NCI-H1105 treated with DMSO at 0.1 percent for 48 hours (cell line): Measurements from ENCODE around the gene MANF.

Experiments used
- DNase-seq: peaks from one replicate; lab custom pipeline; 2025; lab: John Stamatoyannopoulos, UW

Gene MANF

GRCh38 chr3:51390246-51391074, 5.4 kb downstream of the MANF start:
- DNase-seq = no peak

- peak; percentile 86 for DNase-seq
Measured at GRCh38 chr3:51391075-51391565, 6.0 kb downstream of the MANF start, which contains the start of gene RBM15B. Gene RBM15B (plus strand): TSS chr3:51391285. CDS start chr3:51391400, 115 bp downstream.

DNA sequence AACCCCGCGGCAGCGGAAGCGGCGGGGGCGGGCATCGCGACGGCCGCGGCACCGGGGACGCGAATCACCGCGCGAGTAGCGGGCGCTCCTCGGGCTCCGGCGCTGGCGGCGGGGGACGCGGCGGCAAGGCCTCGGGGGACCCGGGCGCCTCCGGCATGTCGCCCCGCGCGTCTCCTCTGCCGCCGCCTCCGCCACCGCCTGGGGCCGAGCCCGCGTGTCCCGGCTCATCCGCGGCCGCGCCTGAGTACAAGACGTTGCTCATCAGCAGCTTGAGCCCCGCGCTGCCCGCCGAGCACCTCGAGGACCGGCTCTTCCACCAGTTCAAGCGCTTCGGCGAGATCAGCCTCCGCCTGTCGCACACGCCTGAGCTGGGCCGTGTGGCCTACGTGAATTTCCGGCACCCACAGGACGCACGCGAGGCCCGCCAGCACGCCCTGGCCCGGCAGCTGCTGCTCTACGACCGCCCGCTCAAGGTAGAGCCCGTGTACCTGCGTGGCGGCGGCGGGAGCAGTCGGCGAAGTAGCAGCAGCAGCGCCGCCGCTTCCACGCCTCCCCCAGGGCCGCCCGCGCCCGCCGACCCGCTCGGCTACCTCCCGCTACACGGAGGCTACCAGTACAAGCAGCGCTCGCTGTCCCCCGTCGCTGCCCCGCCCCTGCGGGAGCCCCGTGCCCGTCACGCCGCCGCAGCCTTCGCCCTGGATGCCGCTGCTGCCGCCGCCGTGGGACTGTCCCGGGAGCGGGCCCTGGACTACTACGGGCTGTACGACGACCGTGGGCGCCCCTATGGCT, 6.7 kb downstream of the MANF start:
- no peak for DNase-seq

DNA sequence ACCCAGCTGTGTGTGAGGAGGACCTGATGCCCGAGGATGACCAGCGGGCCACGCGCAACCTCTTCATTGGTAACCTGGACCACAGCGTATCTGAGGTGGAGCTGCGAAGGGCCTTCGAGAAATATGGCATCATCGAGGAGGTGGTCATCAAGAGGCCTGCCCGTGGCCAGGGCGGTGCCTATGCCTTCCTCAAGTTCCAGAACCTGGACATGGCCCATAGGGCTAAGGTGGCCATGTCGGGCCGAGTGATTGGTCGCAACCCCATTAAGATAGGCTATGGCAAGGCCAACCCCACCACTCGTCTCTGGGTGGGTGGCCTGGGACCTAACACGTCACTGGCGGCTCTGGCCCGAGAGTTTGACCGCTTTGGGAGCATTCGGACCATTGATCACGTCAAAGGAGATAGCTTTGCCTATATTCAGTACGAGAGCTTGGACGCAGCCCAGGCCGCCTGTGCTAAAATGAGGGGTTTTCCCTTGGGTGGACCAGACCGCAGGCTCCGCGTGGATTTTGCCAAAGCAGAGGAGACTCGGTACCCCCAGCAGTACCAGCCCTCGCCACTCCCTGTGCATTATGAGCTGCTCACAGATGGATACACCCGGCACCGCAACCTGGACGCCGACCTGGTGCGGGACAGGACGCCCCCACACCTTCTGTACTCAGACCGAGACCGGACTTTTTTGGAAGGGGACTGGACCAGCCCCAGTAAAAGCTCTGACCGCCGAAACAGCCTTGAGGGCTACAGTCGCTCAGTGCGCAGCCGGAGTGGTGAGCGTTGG, 7.5 kb downstream of the MANF start:
- DNase-seq = no peak

GRCh38 chr3:51393134-51393495, 8.0 kb downstream of the MANF start:
- DNase-seq = no peak

- no peak for DNase-seq
Measured at GRCh38 chr3:51393564-51393963, 8.5 kb downstream of the MANF start.

DNA sequence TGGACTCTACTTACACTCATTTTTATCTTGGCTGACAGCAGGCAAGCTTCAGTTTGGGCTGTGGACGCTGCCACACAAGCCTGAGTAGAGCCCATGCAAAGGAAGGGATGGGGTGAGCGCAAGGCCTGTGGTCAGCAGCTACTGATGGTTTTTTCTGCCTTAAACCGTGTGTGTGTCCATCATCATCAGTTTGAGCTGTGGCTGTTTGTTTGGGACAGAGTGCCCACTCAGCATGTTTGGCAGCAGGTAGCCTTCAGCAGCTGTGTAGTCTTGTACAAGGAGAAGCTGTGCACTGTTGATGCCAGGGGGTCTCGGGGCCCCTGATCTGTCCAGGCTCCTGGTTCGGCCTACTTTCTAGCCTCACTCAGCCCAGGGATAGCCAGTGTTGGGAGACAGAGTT, 9.4 kb downstream of the MANF start:
- DNase-seq = no peak

DNA sequence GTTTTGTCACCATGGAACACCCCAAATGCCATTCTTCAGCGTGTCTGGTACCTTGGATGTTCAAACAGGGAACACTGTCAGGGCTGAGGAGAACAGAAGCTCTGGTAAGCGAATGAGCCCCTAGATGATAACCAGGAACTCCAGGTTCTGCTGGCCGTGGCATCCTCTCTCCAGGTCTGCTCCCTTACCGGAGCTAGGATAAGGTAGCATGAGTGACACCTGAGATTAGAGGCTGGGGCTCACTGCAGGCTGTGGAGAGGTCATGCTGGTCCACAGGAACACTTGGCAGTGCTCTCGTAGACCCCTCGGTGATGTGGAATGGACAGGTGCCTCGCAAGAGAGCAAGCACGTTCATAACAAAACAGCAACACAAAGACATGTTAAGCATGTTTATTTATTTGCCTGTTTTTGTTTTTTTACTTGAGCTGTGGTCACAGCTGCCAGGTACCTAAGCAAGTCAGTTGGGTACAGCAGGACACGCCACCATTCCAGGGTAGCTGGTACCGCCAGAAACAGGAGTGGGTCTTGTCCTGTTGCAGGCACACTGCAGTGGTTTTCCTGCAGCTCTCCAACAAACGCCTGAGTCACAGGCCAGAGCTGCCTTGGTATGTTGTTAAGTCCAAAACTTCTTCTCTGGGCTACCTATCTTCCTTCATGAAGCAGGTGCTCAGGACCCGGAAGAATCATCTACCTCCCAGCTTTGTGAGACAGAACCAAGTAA, 10.6 kb downstream of the MANF start:
- no peak for DNase-seq

- no peak for DNase-seq
Measured at GRCh38 chr3:51396401-51396800, 11.3 kb downstream of the MANF start.

DNA sequence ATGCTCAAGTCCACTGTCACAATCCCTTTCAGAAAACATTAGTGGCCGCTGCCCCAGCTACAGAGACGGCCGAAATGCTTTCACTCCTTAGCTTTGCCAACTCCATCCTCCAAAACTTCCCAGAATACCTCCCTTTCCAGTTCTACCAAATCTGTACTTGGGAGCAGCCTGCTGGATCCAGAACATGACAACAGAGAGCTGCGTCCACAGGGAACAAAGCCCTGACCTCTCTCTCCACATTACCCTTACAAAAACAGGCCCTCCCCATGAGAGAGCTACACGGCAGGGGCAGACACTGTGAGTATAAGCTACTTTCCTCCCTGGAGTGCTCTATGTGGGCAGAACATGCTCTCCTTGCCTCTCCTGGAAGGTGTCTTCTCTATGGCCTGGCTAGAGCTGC, 12.3 kb downstream of the MANF start:
- no peak for DNase-seq

- no peak for DNase-seq
Measured at GRCh38 chr3:51398595-51399310, 13.7 kb downstream of the MANF start.

DNA sequence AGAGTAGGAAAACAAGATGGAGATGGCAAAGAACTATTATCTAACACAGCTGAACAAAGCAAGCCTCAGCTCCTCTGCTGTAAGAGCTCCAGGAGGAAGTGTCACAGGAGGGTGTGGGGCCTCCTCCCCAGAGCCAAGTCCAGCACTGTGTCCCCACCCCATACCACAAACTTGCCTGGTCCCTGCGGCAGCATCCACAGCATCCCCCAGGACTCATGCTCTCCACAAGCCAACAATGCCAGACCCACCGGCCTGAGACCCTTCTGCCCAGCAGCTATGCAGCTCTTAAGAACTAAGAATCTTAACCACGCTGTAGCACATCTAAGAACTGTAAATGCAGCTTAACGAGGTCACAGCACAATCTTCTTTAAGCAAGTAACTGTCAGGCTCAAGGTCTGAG, 15.1 kb downstream of the MANF start:
- DNase-seq = no peak

- DNase-seq = no peak
Measured at GRCh38 chr3:51401735-51402134, 16.6 kb downstream of the MANF start.

DNA sequence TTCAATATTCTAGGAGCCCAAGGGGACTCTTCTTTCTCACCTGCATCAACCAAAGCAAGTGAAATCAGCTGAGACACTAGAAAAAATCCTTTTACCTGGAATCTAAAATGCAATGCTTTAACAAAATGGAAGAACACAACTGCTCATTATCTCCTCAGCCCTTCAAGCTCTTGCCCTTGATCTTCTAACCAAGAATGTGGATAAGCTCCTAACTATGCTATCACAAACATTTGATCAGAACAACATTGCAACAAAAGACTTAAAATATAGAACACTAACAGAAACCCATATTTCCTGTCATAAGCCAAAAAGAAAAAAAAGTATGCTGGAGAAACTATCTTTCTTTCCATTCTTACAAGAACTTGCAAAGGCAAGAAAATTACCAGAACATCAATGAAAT, 18.6 kb downstream of the MANF start:
- DNase-seq = no peak

GRCh38 chr3:51408021-51408420, 22.9 kb downstream of the MANF start:
- no peak for DNase-seq

DNA sequence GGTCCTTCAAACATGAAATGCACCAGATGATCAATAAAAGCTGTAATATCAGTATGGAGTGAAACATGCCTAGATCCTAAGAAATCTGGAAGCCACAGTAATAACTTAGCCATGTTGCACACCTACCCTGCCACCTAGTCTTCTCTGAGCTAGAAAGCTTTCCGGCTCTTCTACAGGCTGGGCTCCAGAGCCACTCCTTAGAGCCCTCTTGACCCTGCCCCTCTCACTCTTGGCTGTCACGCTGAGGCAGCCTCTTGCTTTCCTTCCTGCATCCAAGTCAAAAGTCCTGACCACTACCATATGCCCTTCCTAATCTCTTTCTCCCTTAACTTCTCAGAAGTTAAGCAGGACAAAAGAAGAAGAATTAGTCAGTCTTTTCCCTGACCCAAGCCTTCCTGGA, 23.7 kb downstream of the MANF start:
- DNase-seq = no peak

DNA sequence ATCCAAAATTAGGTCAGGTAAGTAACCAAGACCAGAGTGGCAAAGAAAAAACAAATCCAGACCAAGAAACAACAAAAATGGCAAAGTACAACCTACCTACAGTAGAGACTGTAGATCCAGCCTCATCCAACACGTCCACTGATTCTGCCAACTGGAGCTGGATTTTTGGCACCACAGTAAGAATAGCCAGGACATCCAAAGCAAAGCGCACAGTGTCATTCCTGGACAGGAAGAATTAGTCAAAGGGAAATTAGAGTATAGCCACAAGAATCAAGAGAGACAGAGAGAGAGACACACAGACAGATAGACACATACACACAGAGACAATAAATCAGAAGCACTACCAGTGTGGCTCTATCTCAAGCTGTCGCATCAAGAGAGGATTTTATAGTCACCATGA, 37.1 kb downstream of the MANF start:
- DNase-seq = no peak

DNA sequence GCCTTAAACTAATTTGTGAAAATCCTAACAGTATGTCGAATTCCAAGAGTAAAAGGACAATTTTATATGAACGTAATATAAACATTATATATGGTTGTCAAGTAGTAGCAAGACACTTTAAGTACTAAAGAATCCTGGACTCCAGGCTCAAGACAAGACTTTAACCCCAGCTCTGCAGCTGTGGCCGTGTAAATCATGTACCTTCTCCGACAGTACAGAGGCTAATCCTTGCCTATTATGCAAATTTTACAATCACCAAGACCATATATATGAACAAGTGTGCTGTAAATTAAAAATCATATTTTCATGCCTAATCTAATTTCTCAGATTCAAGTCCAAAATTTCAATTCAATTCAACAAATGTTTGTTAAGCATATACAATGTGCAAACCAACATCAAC, 41.8 kb downstream of the MANF start:
- DNase-seq = no peak

DNA sequence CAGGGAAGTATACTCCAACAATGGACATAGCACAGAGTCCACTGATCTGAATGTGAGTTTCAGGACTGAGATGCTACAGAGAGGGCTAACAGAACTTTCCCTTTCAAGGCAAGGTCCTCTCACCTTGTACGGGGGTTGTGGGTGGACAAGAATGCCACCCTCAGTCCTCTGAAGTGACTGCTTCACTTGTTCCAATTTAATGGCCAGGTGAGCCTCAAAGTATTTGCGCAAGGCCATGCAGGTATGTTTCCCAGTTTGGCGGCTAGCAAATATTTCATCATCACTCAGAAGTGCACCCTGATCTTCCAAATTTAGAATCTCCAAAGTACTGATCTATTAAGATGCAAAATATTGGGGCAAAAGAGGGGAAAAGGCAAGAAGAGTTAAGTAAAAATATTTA, 44.0 kb downstream of the MANF start:
- no peak for DNase-seq

DNA sequence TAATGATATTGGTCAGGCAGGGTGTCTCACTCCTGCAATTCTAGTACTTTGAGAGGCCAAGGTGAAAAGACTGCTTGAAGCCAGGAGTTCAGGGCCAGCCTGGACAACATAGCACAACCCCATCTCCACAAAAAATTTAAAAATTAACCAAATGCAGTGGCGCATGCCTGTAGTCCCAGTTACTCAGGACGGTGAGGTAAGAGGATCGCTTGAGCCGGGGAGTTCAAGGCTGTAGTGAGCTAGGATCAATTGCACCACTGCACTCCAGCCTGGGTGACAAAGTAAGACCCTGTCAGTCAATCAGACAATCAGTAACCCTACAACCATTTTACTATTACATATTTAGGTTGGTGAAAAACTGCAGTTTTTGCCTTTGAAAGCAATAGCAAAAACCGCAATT, 49.0 kb downstream of the MANF start:
- no peak for DNase-seq

DNA sequence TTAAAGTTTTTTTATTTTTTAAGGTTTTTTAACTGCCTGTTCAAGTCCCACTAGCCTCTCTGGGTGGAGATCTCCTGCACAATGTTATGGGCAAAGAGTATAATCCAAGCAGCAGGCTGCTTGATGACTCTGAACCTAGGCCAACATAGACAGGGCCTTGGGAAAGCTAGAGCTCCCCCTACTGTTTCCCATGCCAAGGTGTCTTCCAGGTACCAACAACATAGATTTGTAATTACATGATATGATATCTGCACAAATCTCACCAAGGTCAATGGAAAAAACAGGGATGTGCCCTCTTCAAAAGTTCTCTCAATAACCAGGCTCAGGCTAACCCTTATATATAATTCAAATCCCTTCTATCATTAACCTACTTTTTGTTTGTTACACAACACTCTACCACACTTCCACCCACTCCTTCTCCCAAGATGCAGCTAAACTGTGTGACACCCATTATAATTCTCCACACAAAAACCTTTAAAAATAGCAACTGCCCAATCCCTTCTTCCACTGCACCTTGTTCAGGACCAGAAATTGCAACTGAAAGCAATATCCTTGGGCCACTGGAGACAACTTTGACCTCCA, 49.7 kb downstream of the MANF start:
- peak; percentile 25 for DNase-seq
